NK-92 treated with Interleukin-12 subunit alpha and Interleukin-12 subunit beta, amount 100 ng/mL, for 24 hours (cell line): ENCODE data around the gene LIPC.

Source experiments
- DNase-seq: peaks from one replicate; lab custom pipeline; 2025; lab: John Stamatoyannopoulos, UW

LIPC gene

GRCh38 chr15:58554758-58555157 lies 123.0 kb downstream of the LIPC start:
- DNase-seq: no peak

GRCh38 chr15:58555162-58556027 lies 123.6 kb downstream of the LIPC start:
- no peak for DNase-seq

- no peak for DNase-seq
Measured at GRCh38 chr15:58556028-58556361, 124.2 kb downstream of the LIPC start.

- no peak for DNase-seq
Measured at GRCh38 chr15:58556541-58556940, 124.8 kb downstream of the LIPC start.

- DNase-seq: no peak
Measured at GRCh38 chr15:58558777-58559176, 127.0 kb downstream of the LIPC start.

GRCh38 chr15:58559904-58560588 lies 128.3 kb downstream of the LIPC start:
- no peak for DNase-seq

GRCh38 chr15:58561321-58561720 lies 129.5 kb downstream of the LIPC start:
- no peak for DNase-seq

- DNase-seq: no peak
Measured at GRCh38 chr15:58562135-58562534, 130.3 kb downstream of the LIPC start.

GRCh38 chr15:58564981-58565380 lies 133.2 kb downstream of the LIPC start:
- DNase-seq: no peak

- DNase-seq: no peak
Measured at GRCh38 chr15:58565619-58566018, 133.8 kb downstream of the LIPC start.

GRCh38 chr15:58566029-58566428 lies 134.2 kb downstream of the LIPC start:
- no peak for DNase-seq

- DNase-seq: no peak
Measured at GRCh38 chr15:58568157-58568571, 136.4 kb downstream of the LIPC start.

GRCh38 chr15:58569455-58569854 lies 137.7 kb downstream of the LIPC start:
- no peak for DNase-seq

- DNase-seq: no peak
Measured at GRCh38 chr15:58571491-58571890, 139.7 kb downstream of the LIPC start.

- no peak for DNase-seq
Measured at GRCh38 chr15:58572521-58572920, 140.7 kb downstream of the LIPC start.

- DNase-seq: no peak
Measured at GRCh38 chr15:58573270-58573669, 141.5 kb downstream of the LIPC start.

- no peak for DNase-seq
Measured at GRCh38 chr15:58574631-58575030, 142.8 kb downstream of the LIPC start.

GRCh38 chr15:58575045-58575786 lies 143.4 kb downstream of the LIPC start:
- DNase-seq: no peak

GRCh38 chr15:58576657-58577056 lies 144.9 kb downstream of the LIPC start:
- DNase-seq: no peak

- DNase-seq: no peak
Measured at GRCh38 chr15:58582160-58582559, 150.4 kb downstream of the LIPC start.

GRCh38 chr15:58583171-58583908 lies 151.5 kb downstream of the LIPC start:
- no peak for DNase-seq
